IMR-90 (cell line): ENCODE data around the gene TOMM6. TPM values are rescaled to one million over a fixed set of nuclear protein-coding genes. Genes with fewer than 3 reads are reported as not detected.

Experiments
- ATAC-seq: fragments of 200-7000 bp; cut with Tn5 transposase; 2 replicates; pipeline ENCODE4 v1.9.1; 2020; ENCODE audit warnings: low read depth, mild to moderate bottlenecking, moderate library complexity
- BruUV-seq: library from RNA; stranded (reverse); fragments of 400-500 nt; replicated peaks from 2 replicates; lab custom pipeline; 2021; lab: Mats Ljungman, UMichigan
- CTCF ChIA-PET: fragments of 300-600 bp; formaldehyde crosslinking; extraction: SDS; loops from one replicate; lab custom pipeline; 2021; ENCODE audit warnings: antibody characterized with exemption; lab: Yijun Ruan, JAX
- POLR2A ChIA-PET: fragments of 300-600 bp; sonication (Branson Sonifier 250); formaldehyde crosslinking; loops from one replicate; lab custom pipeline; 2022; ENCODE audit warnings: antibody characterized with exemption; ENCODE audit not compliant: unreplicated experiment; lab: Charles Lee
- DNase-seq: peaks from one replicate; pipeline ENCODE4 v3.0.0; 2013
- H2AFZ ChIP-seq: replicated peaks from 2 replicates; pipeline ENCODE3; 2013; ENCODE audit warnings: low read length, mild to moderate bottlenecking; ENCODE audit not compliant: poor library complexity
- H2AK5ac ChIP-seq: 2 replicates; pipeline ENCODE4 v1.6.1; 2013; ENCODE audit warnings: low read depth, low read length, inconsistent platforms
- H2AK9ac ChIP-seq: replicated peaks from 2 replicates; pipeline ENCODE3; 2013; ENCODE audit warnings: mild to moderate bottlenecking, low read depth, low read length, moderate library complexity; ENCODE audit not compliant: poor library complexity
- H2BK120ac ChIP-seq: 2 replicates; pipeline ENCODE4 v1.6.1; 2013; ENCODE audit warnings: low read depth, low read length, inconsistent platforms
- H2BK15ac ChIP-seq: 3 replicates; pipeline ENCODE4 v1.6.1; 2013; ENCODE audit warnings: low read depth, low read length, inconsistent platforms
- H2BK20ac ChIP-seq: 2 replicates; pipeline ENCODE4 v1.6.1; 2013; ENCODE audit warnings: low read depth, mild to moderate bottlenecking, inconsistent platforms, low read length, moderate library complexity
- H2BK5ac ChIP-seq: 2 replicates; pipeline ENCODE4 v1.6.1; 2013; ENCODE audit warnings: mild to moderate bottlenecking, low read depth, low read length, inconsistent platforms; ENCODE audit not compliant: poor library complexity, severe bottlenecking
- H3K14ac ChIP-seq: replicated peaks from 2 replicates; pipeline ENCODE4 v1.6.1; 2013; ENCODE audit warnings: low read depth, low read length, inconsistent platforms
- H3K18ac ChIP-seq: 2 replicates; pipeline ENCODE4 v1.6.1; 2013; ENCODE audit warnings: low read depth, low read length, control low read depth
- H3K23ac ChIP-seq: 2 replicates; pipeline ENCODE4 v1.6.1; 2013; ENCODE audit warnings: low read depth, low read length, inconsistent platforms
- H3K27ac ChIP-seq: 2 replicates; pipeline ENCODE4 v1.5.1; 2013; ENCODE audit warnings: mild to moderate bottlenecking, control low read depth, low read length; ENCODE audit not compliant: insufficient read depth
- H3K27me3 ChIP-seq: 2 replicates; pipeline ENCODE4 v1.6.1; 2013; ENCODE audit warnings: low read length; ENCODE audit not compliant: control insufficient read depth, insufficient read depth
- H3K36me3 ChIP-seq: 2 replicates; pipeline ENCODE4 v1.6.1; 2013; ENCODE audit warnings: low read length, mixed read lengths; ENCODE audit not compliant: control insufficient read depth, insufficient read depth
- H3K4ac ChIP-seq: 2 replicates; pipeline ENCODE4 v1.6.1; 2013; ENCODE audit warnings: low read depth, low read length, inconsistent platforms
- H3K4me1 ChIP-seq: 2 replicates; pipeline ENCODE4 v1.6.1; 2013; ENCODE audit warnings: low read length, mixed read lengths; ENCODE audit not compliant: control insufficient read depth, insufficient read depth
- H3K4me2 ChIP-seq: 2 replicates; pipeline ENCODE4 v1.6.1; 2013; ENCODE audit warnings: low read depth, mild to moderate bottlenecking, control low read depth, low read length, moderate library complexity
- H3K4me3 ChIP-seq: 2 replicates; pipeline ENCODE4 v1.5.1; 2013; ENCODE audit warnings: low read depth, mild to moderate bottlenecking, control low read depth, low read length, moderate library complexity; ENCODE audit not compliant: insufficient read depth
- H3K56ac ChIP-seq: 2 replicates; pipeline ENCODE4 v1.6.1; 2013; ENCODE audit warnings: low read length, inconsistent platforms; ENCODE audit not compliant: insufficient read depth; ENCODE audit errors: extremely low read depth
- H3K79me1 ChIP-seq, 2 experiments: 2 replicates each; pipeline ENCODE4 v1.6.1; 2013; ENCODE audit warnings: low read length in 2 of 2, inconsistent platforms in 1 of 2, low read depth in 1 of 2
- H3K9ac ChIP-seq: 2 replicates; pipeline ENCODE4 v1.6.1; 2013; ENCODE audit warnings: low read depth, low read length, control low read depth
- H3K9me1 ChIP-seq: 2 replicates; pipeline ENCODE4 v1.6.1; 2013; ENCODE audit warnings: low read length, inconsistent platforms; ENCODE audit not compliant: insufficient read depth
- H3K9me3 ChIP-seq: 2 replicates; pipeline ENCODE4 v1.6.1; 2013; ENCODE audit warnings: low read length; ENCODE audit not compliant: control insufficient read depth, insufficient read depth
- H4K20me1 ChIP-seq: 2 replicates; pipeline ENCODE4 v1.6.1; 2013; ENCODE audit warnings: low read length, inconsistent platforms; ENCODE audit not compliant: insufficient read depth
- H4K5ac ChIP-seq: 2 replicates; pipeline ENCODE4 v1.6.1; 2013; ENCODE audit warnings: mild to moderate bottlenecking, low read depth, low read length, control low read depth
- H4K8ac ChIP-seq, 2 experiments: 2 replicates each; pipeline ENCODE4 v1.6.1; 2013; ENCODE audit warnings: low read depth in 2 of 2, low read length in 2 of 2, control low read depth in 1 of 2, inconsistent platforms in 1 of 2
- H4K91ac ChIP-seq: 2 replicates; pipeline ENCODE4 v1.6.1; 2013; ENCODE audit warnings: low read depth, low read length, inconsistent platforms; ENCODE audit not compliant: insufficient read depth
- BHLHE40 ChIP-seq: fragments of 150-350 bp; IDR thresholded peaks from 2 replicates; pipeline ENCODE4 v1.6.1; 2016; ENCODE audit warnings: mild to moderate bottlenecking, low read depth, low read length
- CEBPB ChIP-seq: IDR thresholded peaks from 2 replicates; pipeline ENCODE4 v1.6.1; 2012; ENCODE audit warnings: low read depth, low read length, improper control_type of control experiment
- CTCF ChIP-seq: conservative IDR thresholded peaks from 2 replicates; pipeline ENCODE4 v1.5.1; 2012; ENCODE audit warnings: mild to moderate bottlenecking, low read depth, low read length, improper control_type of control experiment
- FOS ChIP-seq: fragments of 150-350 bp; IDR thresholded peaks from 2 replicates; pipeline ENCODE4 v1.6.1; 2016; ENCODE audit warnings: low read depth, low read length
- MAFK ChIP-seq: IDR thresholded peaks from 2 replicates; pipeline ENCODE4 v1.6.1; 2012; ENCODE audit warnings: low read depth, low read length, improper control_type of control experiment
- MAZ ChIP-seq: IDR thresholded peaks from 2 replicates; pipeline ENCODE4 v1.6.1; 2012; ENCODE audit warnings: low read depth, mild to moderate bottlenecking, low read length, improper control_type of control experiment, moderate library complexity, borderline replicate concordance
- MXI1 ChIP-seq: IDR thresholded peaks from 2 replicates; pipeline ENCODE4 v1.6.1; 2012; ENCODE audit warnings: low read depth, mild to moderate bottlenecking, low read length, moderate library complexity, borderline replicate concordance
- NFE2L2 ChIP-seq: fragments of 150-350 bp; IDR thresholded peaks from 2 replicates; pipeline ENCODE4 v1.6.1; 2016; ENCODE audit warnings: low read depth, mild to moderate bottlenecking, low read length
- POLR2A ChIP-seq: IDR thresholded peaks from 2 replicates; pipeline ENCODE4 v1.6.1; 2012; ENCODE audit warnings: mild to moderate bottlenecking, low read depth, low read length
- RAD21 ChIP-seq: IDR thresholded peaks from 2 replicates; pipeline ENCODE4 v1.6.1; 2012; ENCODE audit warnings: low read length, improper control_type of control experiment
- RCOR1 ChIP-seq: IDR thresholded peaks from 2 replicates; pipeline ENCODE4 v1.6.1; 2012; ENCODE audit warnings: mild to moderate bottlenecking, low read length, improper control_type of control experiment; ENCODE audit not compliant: insufficient replicate concordance
- RFX5 ChIP-seq: IDR thresholded peaks from 2 replicates; pipeline ENCODE4 v1.8.0; 2012; ENCODE audit warnings: low read depth, mild to moderate bottlenecking, low read length, moderate library complexity
- SMC3 ChIP-seq: fragments of 150-350 bp; IDR thresholded peaks from 2 replicates; pipeline ENCODE4 v1.6.1; 2016; ENCODE audit warnings: low read depth, mild to moderate bottlenecking, antibody characterized with exemption, low read length, moderate library complexity
- WGBS, 2 experiments: methylation state at CpG; one replicate each; pipeline versions ENCODE4 v1.1.5 to v1.1.7; 2013; ENCODE audit warnings: missing lambda C conversion rate in 2 of 2; ENCODE audit not compliant: insufficient read length in 1 of 2; ENCODE audit errors: extremely low coverage in 2 of 2; 5-methylcytosine and 5-hydroxymethylcytosine counted together
- dilution Hi-C: fragments of 300-500 bp; cut with HindIII; formaldehyde crosslinking; loops from one replicate; pipeline ENCODE4 v1.14.3; 2018; ENCODE audit warnings: low sequenced_read_pairs; ENCODE audit not compliant: unreplicated experiment
- in situ Hi-C: fragments of 300-500 bp; cut with MboI; formaldehyde crosslinking; loops from 3 replicates; pipeline ENCODE4 v1.14.3; 2019; ENCODE audit warnings: low sequenced_read_pairs, inconsistent platforms, mixed read lengths
- intact Hi-C: fragments of 100-400 bp; cut with micrococcal nuclease; formaldehyde crosslinking; loops from 2 replicates; pipeline ENCODE4 v1.10.0; 2022
- polyA plus RNA-seq, 3 experiments: library from polyadenylated mRNA; depleted of rRNA; stranded (reverse); fragments of >200 nt; gene quantifications; 2 replicates each; pipeline ENCODE4 v1.2.3, GENCODE V29; 2012; ENCODE audit warnings: low replicate concordance in 1 of 3
- total RNA-seq: library from RNA; depleted of rRNA; stranded (reverse); fragments of >200 nt; gene quantifications from 2 replicates; pipeline ENCODE4 v1.2.3, GENCODE V29; 2012
- TF ChIP-seq, protein P1 (sequence below): fragments of 150-350 bp; IDR thresholded peaks from 2 replicates; pipeline ENCODE4 v1.6.1; 2016; ENCODE audit warnings: low read depth, mild to moderate bottlenecking, low read length, moderate library complexity, borderline replicate concordance
- TF ChIP-seq, protein P2 (sequence below): fragments of 150-350 bp; IDR thresholded peaks from 2 replicates; pipeline ENCODE4 v1.6.1; 2017; ENCODE audit warnings: mild to moderate bottlenecking, antibody characterized with exemption, low read length, low read depth

TOMM6 gene
- total and polyA plus RNA-seq, 2 of the 4 experiments (the other 2 are of a cell fraction): 128 to 227 TPM

DNA sequence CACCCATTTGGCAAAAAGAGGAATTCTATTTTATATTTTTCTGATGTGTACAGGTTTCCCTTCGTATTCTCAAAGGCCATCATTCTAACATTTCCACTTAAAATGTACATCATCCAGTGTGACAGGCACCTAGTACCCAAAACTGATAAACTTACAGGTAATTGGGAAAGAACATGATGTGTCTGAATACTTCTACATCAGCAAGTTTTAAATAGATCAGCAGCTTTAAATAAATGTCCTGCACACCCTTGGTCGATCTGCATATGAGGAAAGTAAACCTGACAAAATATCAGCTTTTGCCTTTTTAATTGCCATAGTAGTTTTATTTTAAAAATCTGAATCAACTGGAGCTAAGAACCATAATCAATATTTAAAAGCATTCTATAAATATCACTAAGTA lies 26.5 kb downstream of the TOMM6 start:
- in situ Hi-C loops: no loop called here
- no peak overlapping the region for H2AK9ac ChIP-seq
- ATAC-seq: no peak

More for the DNA sequence above, 26.5 kb downstream of the TOMM6 start:
- Histone ChIP-seq H3K27ac (no peak overlapping the region), H4K20me1 (no peaks in the 10 kb centered on the region), H2AK5ac (no peak overlapping the region), H3K14ac (no peak overlapping the region), H3K4me1 (no peaks in the 10 kb centered on the region), H4K91ac (no peak overlapping the region), H3K4me2 (no peak overlapping the region), H4K5ac (no peak overlapping the region), H4K8ac (no peak overlapping the region), H3K56ac (no peak overlapping the region), H3K9me1 (no peaks in the 10 kb centered on the region), H3K23ac (no peak overlapping the region), H3K4ac (no peak overlapping the region), H3K27me3 (no peaks in the 10 kb centered on the region), H3K9ac (no peak overlapping the region), H3K79me1 (no peaks in the 10 kb centered on the region), H2BK120ac (no peak overlapping the region), H3K4me3 (no peak overlapping the region), H2AFZ (no peak overlapping the region), H3K9me3 (no peaks in the 10 kb centered on the region), H2BK5ac (no peak overlapping the region), H2BK20ac (no peak overlapping the region), H2BK15ac (no peak overlapping the region), H3K36me3 (no peaks in the 10 kb centered on the region), H3K18ac (no peak overlapping the region)
- TF ChIP-seq BHLHE40 (no peak), CEBPB (no peak), POLR2A (no peak), CTCF (no peak), MAZ (no peak), NFE2L2 (no peak), FOS (no peak), MAFK (no peak), MXI1 (no peak), SMC3 (no peak), RCOR1 (no peak), RFX5 (no peak), RAD21 (no peak)
- TF ChIP-seq, protein P1, sequence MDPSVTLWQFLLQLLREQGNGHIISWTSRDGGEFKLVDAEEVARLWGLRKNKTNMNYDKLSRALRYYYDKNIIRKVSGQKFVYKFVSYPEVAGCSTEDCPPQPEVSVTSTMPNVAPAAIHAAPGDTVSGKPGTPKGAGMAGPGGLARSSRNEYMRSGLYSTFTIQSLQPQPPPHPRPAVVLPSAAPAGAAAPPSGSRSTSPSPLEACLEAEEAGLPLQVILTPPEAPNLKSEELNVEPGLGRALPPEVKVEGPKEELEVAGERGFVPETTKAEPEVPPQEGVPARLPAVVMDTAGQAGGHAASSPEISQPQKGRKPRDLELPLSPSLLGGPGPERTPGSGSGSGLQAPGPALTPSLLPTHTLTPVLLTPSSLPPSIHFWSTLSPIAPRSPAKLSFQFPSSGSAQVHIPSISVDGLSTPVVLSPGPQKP: no peak
- TF ChIP-seq, protein P2, sequence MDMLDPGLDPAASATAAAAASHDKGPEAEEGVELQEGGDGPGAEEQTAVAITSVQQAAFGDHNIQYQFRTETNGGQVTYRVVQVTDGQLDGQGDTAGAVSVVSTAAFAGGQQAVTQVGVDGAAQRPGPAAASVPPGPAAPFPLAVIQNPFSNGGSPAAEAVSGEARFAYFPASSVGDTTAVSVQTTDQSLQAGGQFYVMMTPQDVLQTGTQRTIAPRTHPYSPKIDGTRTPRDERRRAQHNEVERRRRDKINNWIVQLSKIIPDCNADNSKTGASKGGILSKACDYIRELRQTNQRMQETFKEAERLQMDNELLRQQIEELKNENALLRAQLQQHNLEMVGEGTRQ: no peak
- BruUV-seq: no TSS peak
- dilution Hi-C loops (no loop called here), intact Hi-C loops (no loop called here)
- DNase-seq: no peak
- no CpG with 5 or more reads among the region's 2 CpGs for WGBS, 2 experiments
- CTCF ChIA-PET: no interaction called here
- POLR2A ChIA-PET: no interaction called here
